GM12864 (cell line): Measurements from ENCODE around the gene CCDC71.

ENCODE experiments used
- DNase-seq: peaks from one replicate; pipeline ENCODE4 v3.0.0-alpha.2; 2011; ENCODE audit warnings: low read depth
- H3K4me3 ChIP-seq: 2 replicates; pipeline ENCODE4 v1.5.1; 2011; ENCODE audit warnings: mild to moderate bottlenecking, low read depth, low read length, control low read depth
- CTCF ChIP-seq: IDR thresholded peaks from 2 replicates; pipeline ENCODE4 v1.5.1; 2011; ENCODE audit warnings: low read depth, mild to moderate bottlenecking, moderate library complexity, low read length, control low read depth, inconsistent platforms; ENCODE audit errors: missing control alignments

Gene CCDC71

DNA sequence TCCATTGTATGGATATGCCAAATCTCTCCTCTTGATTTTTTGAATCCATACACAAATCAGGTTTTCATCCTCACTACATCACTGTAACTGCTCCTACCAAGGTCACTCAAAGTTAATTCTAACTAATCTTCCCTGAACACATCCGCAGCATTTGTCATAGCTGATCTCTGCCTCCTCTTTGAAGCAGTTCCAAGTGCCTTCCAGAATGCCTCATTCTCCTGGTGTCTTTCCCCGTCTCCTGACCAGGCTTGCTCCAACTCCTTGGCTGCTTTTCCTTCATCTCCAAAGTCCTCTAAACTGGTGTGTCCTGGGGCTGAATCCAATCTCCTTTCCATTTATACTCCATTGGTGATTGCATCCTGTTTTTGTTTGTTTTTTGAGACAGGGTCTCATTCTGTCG, 32.0 kb upstream of the CCDC71 start:
- DNase-seq, result no peak
- TF ChIP-seq CTCF, result no peak
- H3K4me3 ChIP-seq, result no peak overlapping the region

DNA sequence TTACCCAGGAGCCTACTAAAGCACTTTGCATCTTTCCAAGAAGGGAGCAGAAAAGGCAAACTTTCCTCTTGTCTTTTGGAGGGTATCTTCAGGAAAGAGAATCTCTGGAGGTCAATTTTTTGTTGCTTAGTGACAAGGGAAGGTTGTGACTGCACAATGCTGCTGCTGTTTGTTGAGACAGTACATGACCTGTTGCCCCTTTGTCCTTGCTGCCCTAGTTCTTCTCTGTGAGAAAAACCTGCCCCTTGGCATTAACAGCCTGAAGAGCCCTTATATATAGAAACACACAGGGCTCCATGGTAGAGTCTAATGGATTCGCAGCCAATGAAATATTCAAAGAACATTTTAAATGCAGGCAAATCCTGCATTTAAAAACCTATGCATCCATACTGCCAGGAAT, 25.6 kb upstream of the CCDC71 start:
- DNase-seq, result no peak
- no peak for TF ChIP-seq CTCF
- no peak overlapping the region for H3K4me3 ChIP-seq

DNA sequence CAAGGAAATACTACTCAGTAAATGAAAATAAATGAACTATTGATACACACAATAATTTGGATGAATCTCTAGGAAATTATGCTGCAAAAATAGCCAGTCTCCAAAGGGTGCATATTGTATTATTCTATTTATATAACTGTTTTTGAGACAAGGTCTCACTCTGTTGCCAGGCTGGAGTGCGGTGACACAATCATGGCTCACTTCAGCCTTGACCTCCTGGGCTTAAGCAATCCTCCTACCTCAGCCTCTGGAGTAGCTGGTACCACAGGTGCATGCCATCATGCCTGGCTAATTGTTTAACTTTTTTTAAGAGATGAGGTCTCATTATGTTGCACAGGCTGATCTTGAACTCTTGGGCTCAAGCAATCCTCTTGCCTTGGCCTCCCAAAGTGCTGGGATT, 17.7 kb upstream of the CCDC71 start:
- no peak for TF ChIP-seq CTCF
- DNase-seq, result no peak

GRCh38 chr3:49182682-49183081, 16.6 kb upstream of the CCDC71 start:
- no peak for TF ChIP-seq CTCF
- DNase-seq, result no peak
- H3K4me3 ChIP-seq, result no peak overlapping the region

More for the DNA sequence above, 17.7 kb upstream of the CCDC71 start:
- no peak overlapping the region for H3K4me3 ChIP-seq

GRCh38 chr3:49181351-49181750, 15.2 kb upstream of the CCDC71 start:
- H3K4me3 ChIP-seq, result no peak overlapping the region
- no peak for DNase-seq
- no peak for TF ChIP-seq CTCF

DNA sequence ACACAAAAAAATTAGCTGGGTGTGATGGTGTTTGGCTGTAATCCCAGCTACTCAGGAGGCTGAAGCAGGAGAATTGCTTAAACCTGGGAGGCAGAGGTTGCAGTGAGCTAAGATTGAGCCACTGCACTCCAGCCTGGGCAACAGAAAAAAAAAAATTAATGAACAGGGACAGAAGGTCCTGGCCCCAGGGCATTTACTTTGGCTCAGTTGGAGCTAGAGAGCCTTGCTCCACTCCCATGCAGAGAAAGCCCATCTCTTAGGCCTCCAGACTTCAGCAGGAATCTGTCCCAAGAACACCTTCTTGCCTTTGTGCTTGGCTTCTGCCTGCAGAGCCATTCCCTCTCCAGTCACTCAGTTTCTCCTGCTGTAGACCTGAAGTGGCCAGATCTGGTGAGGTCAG, 14.0 kb upstream of the CCDC71 start:
- no peak for DNase-seq
- H3K4me3 ChIP-seq, result no peak overlapping the region
- TF ChIP-seq CTCF, result no peak

DNA sequence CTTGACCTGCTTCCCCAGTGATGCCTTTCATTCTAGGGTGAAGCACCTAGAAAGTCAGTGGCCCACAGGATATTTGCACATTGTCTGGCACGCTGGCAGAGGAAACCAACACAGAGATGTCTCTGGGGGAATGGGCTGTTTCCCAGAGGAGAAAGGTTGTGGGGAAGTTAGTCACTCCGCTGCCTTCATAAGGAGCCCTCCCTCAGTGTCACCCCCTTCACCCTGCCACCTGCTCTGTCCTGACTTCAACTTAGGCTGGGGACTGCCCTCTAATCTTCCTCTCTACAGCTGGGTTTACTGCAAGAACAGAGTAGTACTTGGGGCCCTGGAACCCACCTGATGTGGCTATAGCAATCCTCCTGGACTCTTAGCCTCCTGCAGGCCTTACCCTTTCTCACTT, 10.9 kb upstream of the CCDC71 start:
- TF ChIP-seq CTCF, result no peak
- DNase-seq, result no peak
- no peak overlapping the region for H3K4me3 ChIP-seq
